H9 (cell line): ENCODE data around the gene LRCH1. TPM values are rescaled to one million over a fixed set of nuclear protein-coding genes. Genes with fewer than 3 reads are reported as not detected.

Experiments
- DNase-seq: peaks from one replicate; pipeline ENCODE4 v3.0.0-alpha.2; 2017
- H2AFZ ChIP-seq: one replicate; pipeline ENCODE4 v1.6.1; 2013; ENCODE audit warnings: mild to moderate bottlenecking, low read length, control low read depth, moderate library complexity
- H2AK5ac ChIP-seq: 2 replicates; pipeline ENCODE4 v1.6.1; 2013; ENCODE audit warnings: low read length, control low read depth, mixed read lengths; ENCODE audit not compliant: insufficient read length
- H2BK120ac ChIP-seq: one replicate; pipeline ENCODE4 v1.6.1; 2013; ENCODE audit warnings: low read depth, mild to moderate bottlenecking, low read length, control low read depth, inconsistent platforms; ENCODE audit not compliant: poor library complexity, severe bottlenecking
- H2BK12ac ChIP-seq: 2 replicates; pipeline ENCODE4 v1.6.1; 2013; ENCODE audit warnings: low read length, control low read depth, mixed read lengths, low read depth; ENCODE audit not compliant: insufficient read length
- H2BK15ac ChIP-seq: 2 replicates; pipeline ENCODE4 v1.6.1; 2013; ENCODE audit warnings: low read depth, low read length, control low read depth
- H2BK20ac ChIP-seq: one replicate; pipeline ENCODE4 v1.6.1; 2013; ENCODE audit warnings: low read depth, mild to moderate bottlenecking, low read length, control low read depth, inconsistent platforms; ENCODE audit not compliant: poor library complexity, severe bottlenecking
- H2BK5ac ChIP-seq: 2 replicates; pipeline ENCODE4 v1.6.1; 2013; ENCODE audit warnings: low read length, control low read depth, mixed read lengths; ENCODE audit not compliant: insufficient read length
- H3K14ac ChIP-seq: 2 replicates; pipeline ENCODE4 v1.6.1; 2013; ENCODE audit warnings: low read length, control low read depth; ENCODE audit not compliant: insufficient read depth
- H3K18ac ChIP-seq: 2 replicates; pipeline ENCODE4 v1.6.1; 2013; ENCODE audit warnings: low read depth, mild to moderate bottlenecking, mixed read lengths, low read length, control low read depth; ENCODE audit not compliant: insufficient read length
- H3K23ac ChIP-seq: 2 replicates; pipeline ENCODE4 v1.6.1; 2013; ENCODE audit warnings: low read length, control low read depth, mixed read lengths, low read depth; ENCODE audit not compliant: insufficient read length
- H3K23me2 ChIP-seq: 2 replicates; pipeline ENCODE4 v1.6.1; 2013; ENCODE audit warnings: low read depth, mild to moderate bottlenecking, mixed read lengths, low read length, control low read depth; ENCODE audit not compliant: insufficient read length, poor library complexity, severe bottlenecking
- H3K27ac ChIP-seq: 2 replicates; pipeline ENCODE4 v1.5.1; 2013; ENCODE audit warnings: low read length, control low read depth, mixed read lengths, low read depth; ENCODE audit not compliant: insufficient read length
- H3K27me3 ChIP-seq: 2 replicates; pipeline ENCODE4 v1.6.1; 2013; ENCODE audit warnings: low read length, control low read depth, inconsistent platforms; ENCODE audit not compliant: insufficient read depth
- H3K4ac ChIP-seq: 2 replicates; pipeline ENCODE4 v1.6.1; 2013; ENCODE audit warnings: low read depth, mild to moderate bottlenecking, control low read depth, inconsistent platforms, low read length, moderate library complexity
- H3K4me1 ChIP-seq: 2 replicates; pipeline ENCODE4 v1.6.1; 2013; ENCODE audit warnings: low read length, control low read depth, inconsistent platforms; ENCODE audit not compliant: insufficient read depth
- H3K4me2 ChIP-seq: 2 replicates; pipeline ENCODE4 v1.6.1; 2013; ENCODE audit warnings: low read length, control low read depth, mixed read lengths; ENCODE audit not compliant: insufficient read length, insufficient read depth
- H3K56ac ChIP-seq: 2 replicates; pipeline ENCODE4 v1.6.1; 2013; ENCODE audit warnings: low read depth, mild to moderate bottlenecking, mixed read lengths, low read length, control low read depth; ENCODE audit not compliant: insufficient read length
- H3K79me1 ChIP-seq: 2 replicates; pipeline ENCODE4 v1.6.1; 2013; ENCODE audit warnings: low read depth, mild to moderate bottlenecking, moderate library complexity, low read length, control low read depth, inconsistent platforms; ENCODE audit not compliant: insufficient read depth, poor library complexity, severe bottlenecking
- H3K79me2 ChIP-seq: 2 replicates; pipeline ENCODE4 v1.6.1; 2013; ENCODE audit warnings: low read length, control low read depth, inconsistent platforms; ENCODE audit not compliant: insufficient read depth
- H3K9ac ChIP-seq: 2 replicates; pipeline ENCODE4 v1.6.1; 2013; ENCODE audit warnings: low read length, control low read depth, mixed read lengths; ENCODE audit not compliant: insufficient read length; ENCODE audit errors: extremely low read depth
- H3K9me3 ChIP-seq: one replicate; pipeline ENCODE4 v1.6.1; 2013; ENCODE audit warnings: low read depth, low read length, inconsistent platforms; ENCODE audit not compliant: control insufficient read depth
- H3T11ph ChIP-seq: one replicate; pipeline ENCODE4 v1.6.1; 2013; ENCODE audit warnings: mild to moderate bottlenecking, low read length, control low read depth, inconsistent platforms
- H4K20me1 ChIP-seq: one replicate; pipeline ENCODE4 v1.6.1; 2013; ENCODE audit not compliant: control insufficient read depth, insufficient read length, insufficient read depth
- H4K5ac ChIP-seq: 2 replicates; pipeline ENCODE4 v1.6.1; 2013; ENCODE audit warnings: low read depth, mild to moderate bottlenecking, mixed read lengths, low read length, control low read depth; ENCODE audit not compliant: insufficient read length
- H4K8ac ChIP-seq: replicated peaks from 2 replicates; pipeline ENCODE4 v1.6.1; 2013; ENCODE audit warnings: low read length, control low read depth, mixed read lengths, low read depth; ENCODE audit not compliant: insufficient read length
- H4K91ac ChIP-seq: 2 replicates; pipeline ENCODE4 v1.6.1; 2013; ENCODE audit warnings: low read depth, mild to moderate bottlenecking, moderate library complexity, mixed read lengths, low read length, control low read depth; ENCODE audit not compliant: insufficient read length
- H3K27ac Mint-ChIP-seq, 3 experiments: 2 replicates in 2 of 3; 3 replicates in 1 of 3; pipeline ENCODE4 v1.8.0; 2020 to 2021; ENCODE audit warnings: mixed read lengths in 3 of 3, mild to moderate bottlenecking in 1 of 3, moderate library complexity in 1 of 3
- H3K27me3 Mint-ChIP-seq: 2 replicates; pipeline ENCODE4 v1.8.0; 2021; ENCODE audit warnings: low read depth, mild to moderate bottlenecking, moderate library complexity, mixed read lengths
- H3K36me3 Mint-ChIP-seq, 3 experiments: 2 replicates in 2 of 3; 3 replicates in 1 of 3; pipeline ENCODE4 v1.8.0; 2020 to 2021; ENCODE audit warnings: low read depth in 3 of 3, mixed read lengths in 3 of 3; ENCODE audit not compliant: insufficient read depth in 1 of 3
- H3K4me1 Mint-ChIP-seq, 2 experiments: 2 replicates each; pipeline ENCODE4 v1.8.0; 2020; ENCODE audit warnings: mixed read lengths in 2 of 2
- H3K4me3 Mint-ChIP-seq, 2 experiments: 2 replicates in 1 of 2; 3 replicates in 1 of 2; pipeline ENCODE4 v1.8.0; 2020 to 2021; ENCODE audit warnings: mild to moderate bottlenecking in 2 of 2, mixed read lengths in 2 of 2, moderate library complexity in 1 of 2
- H3K9me3 Mint-ChIP-seq, 2 experiments: 2 replicates in 1 of 2; 3 replicates in 1 of 2; pipeline ENCODE4 v1.8.0; 2020; ENCODE audit warnings: mild to moderate bottlenecking in 2 of 2, mixed read lengths in 2 of 2, moderate library complexity in 1 of 2
- WGBS: extraction: QIAGEN DNeasy Blood & Tissue Kit; methylation state at CpG from one replicate; pipeline ENCODE4 v1.1.7; 2013; ENCODE audit warnings: missing lambda C conversion rate, low lambda C conversion rate, mixed read lengths; ENCODE audit not compliant: insufficient read length; ENCODE audit errors: extremely low coverage; 5-methylcytosine and 5-hydroxymethylcytosine counted together
- total RNA-seq: library from RNA; stranded (reverse); gene quantifications from 2 replicates; pipeline ENCODE4 v1.2.1, GENCODE V29; 2021
- TF ChIP-seq, protein P1 (sequence below): fragments of 200-600 bp; sonication (generic); conservative IDR thresholded peaks from 3 replicates; pipeline ENCODE4 v1.8.0; 2021; ENCODE audit warnings: antibody characterized with exemption, mild to moderate bottlenecking

Gene LRCH1
- total RNA-seq, 1 experiment from 2014 or later, result 8.0 TPM

DNA sequence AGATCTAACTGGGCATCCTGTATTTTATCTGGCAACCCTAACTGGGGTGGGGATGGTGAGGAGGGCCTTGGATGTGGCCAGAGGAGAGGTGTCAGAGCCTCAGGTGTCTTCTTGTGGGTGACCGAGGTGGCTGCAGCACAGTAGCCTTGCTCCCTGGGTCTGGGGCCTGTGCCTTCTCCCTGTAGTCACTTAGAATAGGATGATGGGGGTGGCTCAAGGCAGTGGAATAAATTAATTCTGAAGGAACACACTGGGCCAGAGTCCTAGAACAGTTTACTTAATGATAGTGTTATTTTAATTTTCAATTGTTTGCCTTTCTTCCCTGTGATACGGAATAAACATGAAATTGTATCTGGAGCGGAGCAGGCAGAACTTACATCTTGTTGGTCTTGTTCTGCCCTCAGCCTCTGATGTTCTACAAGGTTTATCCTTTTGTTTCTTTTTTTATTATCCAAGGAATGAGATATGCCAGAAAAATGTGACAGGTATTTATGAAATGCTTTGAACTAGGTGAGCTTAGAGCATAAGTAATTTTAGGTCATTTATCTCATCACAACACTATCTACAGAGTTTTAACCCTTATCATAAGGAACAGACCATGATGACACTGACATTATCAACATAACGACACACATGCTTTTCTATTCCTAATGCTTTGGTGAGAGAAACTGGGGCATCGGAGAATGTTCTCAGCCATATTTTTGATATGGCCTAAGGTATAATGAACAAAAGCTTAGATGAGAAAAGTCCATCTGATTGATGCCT, 51.4 kb downstream of the LRCH1 start:
- no peak overlapping the region for H2AK5ac ChIP-seq
- Mint-ChIP-seq H3K27ac (no peak overlapping the region), H3K4me3 (no peak overlapping the region), H3K27me3 (peaks cover 2% of the 10 kb centered on the region; the same call in 1 of the 2 replicates), H3K4me1 (peaks cover 12 to 15% of the 10 kb centered on the region in 2 experiments), H3K9me3 (no peaks in the 10 kb centered on the region), H3K36me3 (no peaks in the 10 kb centered on the region)
- no peak overlapping the region for H3K56ac ChIP-seq
- no peak overlapping the region for H2BK5ac ChIP-seq
- H4K91ac ChIP-seq, result no peak overlapping the region
- WGBS, result no CpG with 5 or more reads among the region's 5 CpGs
- no peak overlapping the region for H4K5ac ChIP-seq
- H3K27ac ChIP-seq, result no peak overlapping the region
- no peak overlapping the region for H2BK20ac ChIP-seq
- 0 out of 2 replicates have a peak, but pooled peaks cover 5% of the 10 kb centered on the region for H3K79me2 ChIP-seq
- H3K4ac ChIP-seq, result no peak overlapping the region
- peaks cover 3% of the 10 kb centered on the region for H3K4me1 ChIP-seq
- H3K79me1 ChIP-seq, result peaks cover 6% of the 10 kb centered on the region
- no peak overlapping the region for H3K14ac ChIP-seq
- H3K9ac ChIP-seq, result no peak overlapping the region
- TF ChIP-seq, protein P1, sequence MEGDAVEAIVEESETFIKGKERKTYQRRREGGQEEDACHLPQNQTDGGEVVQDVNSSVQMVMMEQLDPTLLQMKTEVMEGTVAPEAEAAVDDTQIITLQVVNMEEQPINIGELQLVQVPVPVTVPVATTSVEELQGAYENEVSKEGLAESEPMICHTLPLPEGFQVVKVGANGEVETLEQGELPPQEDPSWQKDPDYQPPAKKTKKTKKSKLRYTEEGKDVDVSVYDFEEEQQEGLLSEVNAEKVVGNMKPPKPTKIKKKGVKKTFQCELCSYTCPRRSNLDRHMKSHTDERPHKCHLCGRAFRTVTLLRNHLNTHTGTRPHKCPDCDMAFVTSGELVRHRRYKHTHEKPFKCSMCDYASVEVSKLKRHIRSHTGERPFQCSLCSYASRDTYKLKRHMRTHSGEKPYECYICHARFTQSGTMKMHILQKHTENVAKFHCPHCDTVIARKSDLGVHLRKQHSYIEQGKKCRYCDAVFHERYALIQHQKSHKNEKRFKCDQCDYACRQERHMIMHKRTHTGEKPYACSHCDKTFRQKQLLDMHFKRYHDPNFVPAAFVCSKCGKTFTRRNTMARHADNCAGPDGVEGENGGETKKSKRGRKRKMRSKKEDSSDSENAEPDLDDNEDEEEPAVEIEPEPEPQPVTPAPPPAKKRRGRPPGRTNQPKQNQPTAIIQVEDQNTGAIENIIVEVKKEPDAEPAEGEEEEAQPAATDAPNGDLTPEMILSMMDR, result no peak
- no peak overlapping the region for H3K4me2 ChIP-seq
- H3K23ac ChIP-seq, result no peak overlapping the region
- H3K18ac ChIP-seq, result no peak overlapping the region
- no peak overlapping the region for H2BK12ac ChIP-seq
- H3T11ph ChIP-seq, result no peak overlapping the region
- H2BK15ac ChIP-seq, result no peak overlapping the region
- H2AFZ ChIP-seq, result no peak overlapping the region
- no peak overlapping the region for H2BK120ac ChIP-seq
- H3K27me3 ChIP-seq, result no peaks in the 10 kb centered on the region
- H4K20me1 ChIP-seq, result no peaks in the 10 kb centered on the region
- H3K23me2 ChIP-seq, result no peaks in the 10 kb centered on the region
- H3K9me3 ChIP-seq, result no peaks in the 10 kb centered on the region
- no peak overlapping the region for H4K8ac ChIP-seq
- no peak for DNase-seq
